Transverse colon (tissue), 4 donors: ENCODE measurements around the gene ADAMTS14. TPM values are rescaled to one million over a fixed set of nuclear protein-coding genes. Genes with fewer than 3 reads are reported as not detected.

Experiments
- DNase-seq: peaks from one replicate; pipeline ENCODE4 v3.0.0-alpha.2; 2019
- H3K27ac ChIP-seq, 4 donors: fragments of 200-600 bp; sonication (generic); 2 replicates each; pipeline ENCODE4 v1.5.1; 2016 to 2018; ENCODE audit warnings: inconsistent platforms in 4 of 4
- H3K27me3 ChIP-seq: fragments of 200-600 bp; sonication (generic); 2 replicates; pipeline ENCODE4 v1.5.1; 2017; ENCODE audit warnings: inconsistent platforms
- H3K36me3 ChIP-seq, 4 donors: fragments of 200-600 bp; sonication (generic); 2 replicates each; pipeline ENCODE4 v1.5.1; 2017 to 2019; ENCODE audit warnings: inconsistent platforms in 4 of 4
- H3K4me1 ChIP-seq, 4 donors: fragments of 200-600 bp; sonication (generic); 2 replicates each; pipeline ENCODE4 v1.5.1; 2017 to 2020; ENCODE audit warnings: inconsistent platforms in 4 of 4
- H3K4me3 ChIP-seq, 4 donors: fragments of 200-600 bp; sonication (generic); 1 replicate in 1 of 4; 2 replicates in 3 of 4; pipeline versions ENCODE4 v1.5.1 to v1.6.1; 2017 to 2019; ENCODE audit warnings: inconsistent platforms in 4 of 4
- H3K9me3 ChIP-seq, 2 donors: fragments of 200-600 bp; sonication (generic); 2 replicates each; pipeline ENCODE4 v1.5.1; 2017 to 2019; ENCODE audit warnings: inconsistent platforms in 2 of 2
- EP300 ChIP-seq: sonication (generic); formaldehyde crosslinking; IDR thresholded peaks from one replicate; pipeline ENCODE4 v1.6.1; 2017; ENCODE audit warnings: antibody characterized with exemption, low read depth
- POLR2A ChIP-seq: fragments of 450-650 bp; IDR thresholded peaks from one replicate; pipeline ENCODE4 v1.6.1; 2016; ENCODE audit warnings: antibody characterized with exemption, mild to moderate bottlenecking, moderate library complexity
- POLR2AphosphoS5 ChIP-seq, 3 donors: sonication (generic); formaldehyde crosslinking; IDR thresholded peaks; one replicate each; pipeline ENCODE4 v1.6.1; 2016; ENCODE audit warnings: antibody characterized with exemption in 3 of 3
- WGBS, 2 donors: methylation state at CpG; one replicate each; pipeline ENCODE4 v1.1.5; 2018; ENCODE audit warnings: low coverage in 1 of 2; 5-methylcytosine and 5-hydroxymethylcytosine counted together
- in situ Hi-C, 4 donors: fragments of 200-750 bp; cut with MboI; loops; one replicate each; pipeline versions ENCODE4 v1.15.0 to v1.15.1; 2017; ENCODE audit warnings: low sequenced_read_pairs in 3 of 4, low pct_ligation_motif_present in 1 of 4, low pct_unique_long_range_greater_than_20kb in 1 of 4
- intact Hi-C: fragments of 100-400 bp; cut with DNase I; formaldehyde crosslinking; loops from one replicate; pipeline ENCODE4 v1.15.1; 2023; ENCODE audit warnings: low total_unique reads
- total RNA-seq, 4 donors: library from RNA; depleted of rRNA; stranded (reverse); fragments of >200 nt; gene quantifications; one replicate each; pipeline ENCODE4 v1.1.0, GENCODE V29; 2016
- TF ChIP-seq, protein P1 (sequence below), 5 experiments: fragments of 200-600 bp in 3 of 5; fragments of 450-650 bp in 2 of 5; sonication (generic) in 3 of 5; IDR thresholded peaks; 1 replicate in 2 of 5; 2 replicates in 3 of 5; pipeline ENCODE4 v1.5.1; 2016 to 2017; ENCODE audit warnings: antibody characterized with exemption in 5 of 5, inconsistent platforms in 3 of 5, mild to moderate bottlenecking in 2 of 5, moderate library complexity in 1 of 5

Gene ADAMTS14
- total RNA-seq, 4 donors from 2014 or later, result 0.95 to 3.8 (median 1.4) TPM

DNA sequence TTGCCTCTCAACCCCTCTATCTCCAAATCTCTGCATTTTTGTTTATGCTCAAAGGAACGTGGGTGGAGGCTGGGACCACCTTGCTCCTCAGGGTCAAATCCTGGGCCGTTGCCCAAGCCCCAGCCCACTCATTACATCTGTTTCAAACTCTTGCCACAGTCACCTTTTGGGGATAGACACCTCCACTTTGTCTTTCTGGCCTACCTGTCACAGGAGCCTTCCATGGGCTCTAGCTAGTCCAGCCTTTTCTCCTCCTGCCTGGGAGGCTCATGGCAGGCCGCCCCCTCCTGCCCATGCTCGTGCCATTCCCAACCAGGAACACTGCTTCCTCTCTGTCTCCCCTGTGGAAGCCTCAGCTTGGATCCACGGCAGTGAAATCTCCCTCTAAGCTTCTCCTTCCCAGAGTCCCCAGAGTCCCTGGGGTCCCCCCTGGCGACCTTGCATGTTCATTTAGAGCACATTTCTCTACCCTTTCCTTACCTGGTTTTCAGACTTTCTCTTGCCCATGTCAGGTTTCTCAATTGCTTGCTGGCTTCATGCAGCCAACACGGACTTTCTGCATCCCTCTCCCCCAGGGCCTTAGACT is 2.5 kb upstream of the ADAMTS14 start:
- H3K36me3 ChIP-seq, result no peaks in the 10 kb centered on the region
- in situ Hi-C loops, result no loop called here
- H3K27me3 ChIP-seq, result peaks cover 33% of the 10 kb centered on the region
- no peak overlapping the region for H3K27ac ChIP-seq
- no peaks in the 10 kb centered on the region for H3K9me3 ChIP-seq
- TF ChIP-seq POLR2A (no peak), POLR2AphosphoS5 (IDR thresholded peaks at IDR 0.05) (no peak), EP300 (no peak)
- TF ChIP-seq, protein P1, sequence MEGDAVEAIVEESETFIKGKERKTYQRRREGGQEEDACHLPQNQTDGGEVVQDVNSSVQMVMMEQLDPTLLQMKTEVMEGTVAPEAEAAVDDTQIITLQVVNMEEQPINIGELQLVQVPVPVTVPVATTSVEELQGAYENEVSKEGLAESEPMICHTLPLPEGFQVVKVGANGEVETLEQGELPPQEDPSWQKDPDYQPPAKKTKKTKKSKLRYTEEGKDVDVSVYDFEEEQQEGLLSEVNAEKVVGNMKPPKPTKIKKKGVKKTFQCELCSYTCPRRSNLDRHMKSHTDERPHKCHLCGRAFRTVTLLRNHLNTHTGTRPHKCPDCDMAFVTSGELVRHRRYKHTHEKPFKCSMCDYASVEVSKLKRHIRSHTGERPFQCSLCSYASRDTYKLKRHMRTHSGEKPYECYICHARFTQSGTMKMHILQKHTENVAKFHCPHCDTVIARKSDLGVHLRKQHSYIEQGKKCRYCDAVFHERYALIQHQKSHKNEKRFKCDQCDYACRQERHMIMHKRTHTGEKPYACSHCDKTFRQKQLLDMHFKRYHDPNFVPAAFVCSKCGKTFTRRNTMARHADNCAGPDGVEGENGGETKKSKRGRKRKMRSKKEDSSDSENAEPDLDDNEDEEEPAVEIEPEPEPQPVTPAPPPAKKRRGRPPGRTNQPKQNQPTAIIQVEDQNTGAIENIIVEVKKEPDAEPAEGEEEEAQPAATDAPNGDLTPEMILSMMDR (IDR thresholded peaks at IDR 0.05), result no peak
- DNase-seq, result no peak
- intact Hi-C loops, result no loop called here
- H3K4me1 ChIP-seq, result peaks cover 0 to 12% (median 10%) of the 10 kb centered on the region in 4 donors
- H3K4me3 ChIP-seq, result no peak overlapping the region
- 73% methylated on average over 6 to 7 of the region's 7 CpGs for WGBS, 2 donors

DNA sequence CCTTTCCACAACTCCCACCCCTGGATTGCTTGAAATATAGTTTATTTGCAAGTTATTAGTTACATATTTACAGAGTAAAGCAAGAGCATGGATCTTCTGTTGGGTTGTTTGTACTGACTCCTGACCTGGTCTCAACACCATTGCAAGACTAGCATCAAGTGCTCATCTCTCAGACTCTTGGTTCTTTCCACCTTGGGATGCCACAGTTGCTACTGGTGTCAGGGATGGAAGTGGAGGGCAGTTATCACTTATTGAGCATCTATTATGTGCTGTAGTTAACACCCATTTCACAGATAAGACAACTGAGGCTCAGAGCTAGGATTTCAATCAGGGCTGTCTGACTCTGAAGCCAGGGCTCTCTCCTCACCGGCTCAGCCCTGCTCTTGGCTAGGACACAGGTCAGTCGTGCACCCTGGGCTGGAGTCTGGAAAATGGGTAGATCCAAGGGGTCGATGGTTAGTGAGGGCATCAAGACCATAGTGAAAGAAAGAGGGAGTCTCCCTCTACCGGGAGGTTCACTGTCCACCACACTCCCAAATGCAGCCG is 614 bp upstream of the ADAMTS14 start:
- H3K4me1 ChIP-seq, result peaks cover 0 to 12% (median 9%) of the 10 kb centered on the region in 4 donors
- intact Hi-C loops (no loop called here), in situ Hi-C loops (no loop called here)
- 25% methylated on average over 5 of the region's 5 CpGs; no CpG with 5 or more reads in 1 of the 2 donors for WGBS, 2 donors
- TF ChIP-seq, protein P1 (IDR thresholded peaks at IDR 0.05), result no peak
- no peak for TF ChIP-seq POLR2A
- TF ChIP-seq POLR2AphosphoS5 (IDR thresholded peaks at IDR 0.05), result no peak
- TF ChIP-seq EP300, result no peak
- peaks cover 41% of the 10 kb centered on the region for H3K27me3 ChIP-seq
- H3K36me3 ChIP-seq, result no peaks in the 10 kb centered on the region
- no peaks in the 10 kb centered on the region for H3K9me3 ChIP-seq
- peak overlapping the region in 3 of 4 donors; percentile 19 to 36 (median 35) for H3K4me3 ChIP-seq
- H3K27ac ChIP-seq, result no peak overlapping the region
- DNase-seq, result no peak

DNA sequence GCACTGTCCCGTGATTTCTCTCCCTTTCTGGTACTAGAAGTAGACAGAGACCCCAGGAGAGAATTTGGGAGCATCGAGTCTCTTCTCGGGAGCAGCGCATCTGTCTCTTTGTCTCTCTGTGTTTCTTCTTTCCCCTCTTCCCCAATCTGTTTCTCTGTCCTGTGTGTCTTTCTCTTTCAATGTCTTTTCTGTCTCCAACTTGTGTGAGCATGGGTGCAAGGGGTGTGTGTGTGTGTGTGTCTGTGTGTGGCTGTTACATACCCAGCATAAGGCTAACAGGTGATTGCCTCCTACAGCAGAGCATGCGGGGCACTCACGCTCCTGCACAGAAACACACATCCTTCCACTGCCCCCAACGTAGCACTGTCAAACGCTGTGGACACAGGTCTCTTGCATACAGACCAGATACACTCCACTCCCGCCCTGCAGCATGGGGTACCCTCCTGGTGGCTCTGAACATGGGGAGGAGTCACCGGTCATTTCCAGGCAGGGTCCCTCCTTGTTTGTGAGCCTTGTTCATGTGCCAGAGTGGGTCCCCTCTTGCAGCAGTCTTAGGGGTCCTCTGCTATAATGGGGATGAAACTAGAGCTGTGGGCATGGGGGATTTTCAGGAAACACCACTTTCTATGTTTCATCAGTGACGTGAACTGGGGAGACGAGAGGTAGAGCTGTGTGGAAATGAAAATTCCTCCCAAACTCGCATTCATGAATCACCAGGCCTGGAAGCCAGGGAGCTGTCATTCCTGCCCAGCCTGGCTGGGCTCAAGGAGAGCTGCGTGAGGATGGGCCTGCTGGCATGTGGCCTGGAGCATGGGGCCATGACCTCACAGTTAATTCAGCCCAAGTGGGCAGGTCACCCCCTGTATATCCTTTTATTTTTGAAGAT is 980 bp downstream of the ADAMTS14 start:
- TF ChIP-seq POLR2AphosphoS5 (IDR thresholded peaks at IDR 0.05), result peak in 1 of 3 donors; percentile 25
- no peak for TF ChIP-seq EP300
- no peak for TF ChIP-seq POLR2A
- TF ChIP-seq, protein P1 (IDR thresholded peaks at IDR 0.05), result no peak
- in situ Hi-C loops (no loop called here), intact Hi-C loops (no loop called here)
- no peak for DNase-seq
- Histone ChIP-seq H3K27me3 (peaks cover 41% of the 10 kb centered on the region), H3K4me3 (peak overlapping the region in 3 of 4 donors; percentile 19 to 36 (median 35)), H3K27ac (peak overlapping the region; percentile 58 to 71 (median 62)), H3K9me3 (no peaks in the 10 kb centered on the region), H3K4me1 (peaks cover 0 to 12% (median 9%) of the 10 kb centered on the region in 4 donors), H3K36me3 (no peaks in the 10 kb centered on the region)
- 51% methylated on average over 14 of the region's 14 CpGs; no CpG with 5 or more reads in 1 of the 2 donors for WGBS, 2 donors

DNA sequence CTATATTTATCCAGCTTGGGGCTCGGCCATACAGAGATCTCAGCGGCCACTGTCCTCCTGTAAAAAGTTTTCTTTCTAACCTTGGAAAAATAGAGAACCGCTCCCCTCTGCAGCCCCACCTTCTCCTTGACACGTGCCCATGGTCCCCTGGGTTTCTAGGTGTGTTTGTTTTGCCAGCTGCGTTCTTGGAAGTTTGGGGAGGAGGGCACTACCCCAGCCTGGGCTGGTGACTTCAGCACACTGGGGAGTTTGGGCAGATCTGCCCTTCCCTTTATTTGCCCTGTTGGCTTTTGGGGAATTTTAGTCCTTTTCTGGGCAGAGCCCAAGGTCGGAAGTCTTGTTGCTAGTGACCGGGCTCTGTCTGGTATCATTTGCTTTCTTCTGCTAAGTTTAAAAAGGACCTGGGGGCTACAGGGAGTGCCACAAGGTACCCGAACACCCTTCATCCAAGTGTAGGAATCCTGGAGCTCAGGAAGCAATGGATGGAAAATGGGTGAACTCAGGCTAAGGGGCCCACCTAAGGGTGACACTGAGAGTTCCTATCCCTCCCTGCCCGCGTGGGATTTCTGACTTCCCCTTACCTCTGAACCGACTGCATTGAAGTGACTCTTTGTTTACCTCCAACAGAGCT is 1.7 kb downstream of the ADAMTS14 start:
- Histone ChIP-seq H3K9me3 (no peaks in the 10 kb centered on the region), H3K27me3 (peaks cover 41% of the 10 kb centered on the region), H3K4me1 (peaks cover 0 to 12% (median 9%) of the 10 kb centered on the region in 4 donors), H3K36me3 (no peaks in the 10 kb centered on the region), H3K4me3 (no peak overlapping the region), H3K27ac (peak overlapping the region in 2 of 4 donors; percentile 60 to 64)
- no peak for DNase-seq
- in situ Hi-C loops, result no loop called here
- intact Hi-C loops, result no loop called here
- no peak for TF ChIP-seq EP300
- TF ChIP-seq POLR2AphosphoS5 (IDR thresholded peaks at IDR 0.05), result no peak
- TF ChIP-seq, protein P1 (IDR thresholded peaks at IDR 0.05), result no peak
- TF ChIP-seq POLR2A, result no peak
- whole genome bisulfite sequencing, 2 donors, result 42 to 45% methylated on average over 2 to 11 of the region's 11 CpGs
